HG03469 (cell line): ENCODE results near the gene TTC6.
"Not testable (repeated sequence)": the region's sequence is repeated elsewhere in the genome, so short reads cannot be mapped to it uniquely, and the experiment has no call there.

ENCODE experiments used
- ATAC-seq: cut with Tn5 transposase; IDR thresholded peaks from one replicate; pipeline ENCODE4 v1.9.1; 2021; ENCODE audit warnings: mild to moderate bottlenecking, moderate library complexity, moderate number of reproducible peaks; ENCODE audit not compliant: unreplicated experiment

The TTC6 gene

GRCh38 chr14:37594971-37595808, at the start of gene TTC6, which contains the start of gene FOXA1:
Gene TTC6 (plus strand): TSS chr14:37595629. CDS start chr14:37622065, 26,436 bp downstream.
Gene FOXA1 (minus strand): TSS chr14:37595249. CDS start chr14:37594972, 277 bp downstream.
- ATAC-seq = no peak

GRCh38 chr14:37546621-37547447, 48.6 kb upstream of the TTC6 start:
- ATAC-seq = no peak

- ATAC-seq = no peak
Observed at GRCh38 chr14:37550511-37550910, 44.9 kb upstream of the TTC6 start.

GRCh38 chr14:37551119-37551518, 44.3 kb upstream of the TTC6 start:
- no peak for ATAC-seq

GRCh38 chr14:37553935-37554550, 41.4 kb upstream of the TTC6 start:
- no peak for ATAC-seq

GRCh38 chr14:37555596-37555995, 39.8 kb upstream of the TTC6 start:
- not testable (repeated sequence) for ATAC-seq

GRCh38 chr14:37558740-37559139, 36.7 kb upstream of the TTC6 start:
- ATAC-seq = no peak

- ATAC-seq = no peak
Observed at GRCh38 chr14:37559386-37559785, 36.0 kb upstream of the TTC6 start.

GRCh38 chr14:37563189-37563588, 32.2 kb upstream of the TTC6 start:
- ATAC-seq = no peak

- ATAC-seq = no peak
Observed at GRCh38 chr14:37565550-37565949, 29.9 kb upstream of the TTC6 start.

- no peak for ATAC-seq
Observed at GRCh38 chr14:37566811-37567371, 28.5 kb upstream of the TTC6 start.

- no peak for ATAC-seq
Observed at GRCh38 chr14:37569729-37570128, 25.7 kb upstream of the TTC6 start.

GRCh38 chr14:37571391-37571790, 24.0 kb upstream of the TTC6 start:
- no peak for ATAC-seq

GRCh38 chr14:37573356-37573755, 22.1 kb upstream of the TTC6 start:
- ATAC-seq = no peak

GRCh38 chr14:37579274-37579673, 16.2 kb upstream of the TTC6 start:
- no peak for ATAC-seq

- no peak for ATAC-seq
Observed at GRCh38 chr14:37580146-37580545, 15.3 kb upstream of the TTC6 start.

GRCh38 chr14:37583358-37584210, 11.8 kb upstream of the TTC6 start:
- ATAC-seq = no peak

- no peak for ATAC-seq
Observed at GRCh38 chr14:37584211-37585100, 11.0 kb upstream of the TTC6 start.

- ATAC-seq = no peak
Observed at GRCh38 chr14:37585101-37585511, 10.3 kb upstream of the TTC6 start.
